Adrenal gland (tissue), 5 donors: ENCODE measurements around the gene TOGARAM2.

Experiments
- POLR2A ChIP-seq, 2 donors: fragments of 450-650 bp; IDR thresholded peaks; one replicate each; pipeline ENCODE4 v1.6.1; 2017; ENCODE audit warnings: antibody characterized with exemption in 2 of 2, mild to moderate bottlenecking in 2 of 2, moderate library complexity in 1 of 2
- TF ChIP-seq, protein P1 (sequence below), 6 experiments: fragments of 450-650 bp in 4 of 6; fragments of 200-600 bp in 2 of 6; sonication (generic) in 1 of 6; IDR thresholded peaks; 1 replicate in 5 of 6; 2 replicates in 1 of 6; pipeline versions ENCODE4 v1.5.1 to v1.8.0; 2016 to 2021; ENCODE audit warnings: antibody characterized with exemption in 6 of 6, mild to moderate bottlenecking in 2 of 6, moderate library complexity in 1 of 6
- donor health status: DM: no; HTN: no; CAD: no.

DNA sequence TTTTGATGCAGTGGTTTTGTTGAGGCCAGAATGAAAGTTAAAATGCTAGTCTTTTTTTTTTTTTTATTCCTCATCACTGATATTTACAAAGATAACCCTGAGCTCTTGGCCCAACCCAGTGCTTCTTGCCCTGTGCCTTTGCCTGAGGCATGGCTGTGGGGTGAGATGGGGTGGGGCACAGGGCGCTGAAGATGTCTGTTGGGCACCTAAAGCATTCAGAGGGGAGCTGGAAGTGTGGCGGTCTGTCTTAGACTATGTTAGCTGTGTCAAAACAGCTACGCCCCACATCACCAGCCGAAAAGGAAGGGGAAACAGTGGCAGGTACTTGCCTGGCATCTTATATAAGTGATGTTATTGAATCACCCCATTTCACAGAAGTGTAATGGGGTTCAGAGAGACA, 20.7 kb downstream of the TOGARAM2 start:
- TF ChIP-seq, protein P1, sequence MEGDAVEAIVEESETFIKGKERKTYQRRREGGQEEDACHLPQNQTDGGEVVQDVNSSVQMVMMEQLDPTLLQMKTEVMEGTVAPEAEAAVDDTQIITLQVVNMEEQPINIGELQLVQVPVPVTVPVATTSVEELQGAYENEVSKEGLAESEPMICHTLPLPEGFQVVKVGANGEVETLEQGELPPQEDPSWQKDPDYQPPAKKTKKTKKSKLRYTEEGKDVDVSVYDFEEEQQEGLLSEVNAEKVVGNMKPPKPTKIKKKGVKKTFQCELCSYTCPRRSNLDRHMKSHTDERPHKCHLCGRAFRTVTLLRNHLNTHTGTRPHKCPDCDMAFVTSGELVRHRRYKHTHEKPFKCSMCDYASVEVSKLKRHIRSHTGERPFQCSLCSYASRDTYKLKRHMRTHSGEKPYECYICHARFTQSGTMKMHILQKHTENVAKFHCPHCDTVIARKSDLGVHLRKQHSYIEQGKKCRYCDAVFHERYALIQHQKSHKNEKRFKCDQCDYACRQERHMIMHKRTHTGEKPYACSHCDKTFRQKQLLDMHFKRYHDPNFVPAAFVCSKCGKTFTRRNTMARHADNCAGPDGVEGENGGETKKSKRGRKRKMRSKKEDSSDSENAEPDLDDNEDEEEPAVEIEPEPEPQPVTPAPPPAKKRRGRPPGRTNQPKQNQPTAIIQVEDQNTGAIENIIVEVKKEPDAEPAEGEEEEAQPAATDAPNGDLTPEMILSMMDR (IDR thresholded peaks at IDR 0.05) = no peak
- no peak for TF ChIP-seq POLR2A (IDR thresholded peaks at IDR 0.05)
